Measurements from ENCODE around the gene IQCK. TPM values are rescaled to one million over a fixed set of nuclear protein-coding genes. Genes with fewer than 3 reads are reported as not detected.

The IQCK gene
- total and polyA plus RNA-seq, 2 donors (not counting 3 experiments of a cell fraction or from before 2014, with no cell fraction given): 17.2 to 18.1 TPM

- dilution Hi-C loops (cut with MboI; ENCODE audit: extremely low pct_ligation_motif_present, low sequenced_read_pairs) (no loop called here), intact Hi-C loops (cut with micrococcal nuclease) (no loop called here)
- BruUV-seq (replicated peaks): TSS peak; percentile 15
- CTCF ChIA-PET: interaction anchor here (1.2 kb wide), 1 partner anchor 258 kb away, joined by 3 read pairs; no protein-coding TSS in a partner anchor
- Histone ChIP-seq H3K4me2 (ENCODE audit: insufficient read depth, low read length) (no peak overlapping the region), H3K9ac (replicated peaks; ENCODE audit: extremely low read depth, insufficient read depth, low read length) (no peak overlapping the region), H3K9me3 (replicated peaks; ENCODE audit: control insufficient read depth, insufficient read depth, low read length) (no peaks in the 10 kb centered on the region), H3K9me1 (replicated peaks; ENCODE audit: control insufficient read depth, extremely low read depth, insufficient read depth, low read length) (no peaks in the 10 kb centered on the region), H4K20me1 (replicated peaks; ENCODE audit: control insufficient read depth, extremely low read depth, insufficient read depth, low read length) (no peaks in the 10 kb centered on the region), H3K27me3 (ENCODE audit: control insufficient read depth in 2 of 2, insufficient read depth in 2 of 2, low read length in 2 of 2) (no peaks in the 10 kb centered on the region), H3K36me3 (ENCODE audit: control insufficient read depth in 2 of 2, extremely low read depth in 1 of 2, insufficient read depth in 2 of 2, low read length in 2 of 2) (peaks cover 0 to 2% of the 10 kb centered on the region in 2 experiments), H2AFZ (ENCODE audit: low read depth, low read length) (no peak overlapping the region), H3K4me3 (replicated peaks in 1 of 3; ENCODE audit: insufficient read depth in 1 of 3, low read depth in 1 of 3, low read length in 3 of 3) (no peak overlapping the region), H3K4me1 (ENCODE audit: control insufficient read depth, extremely low read depth, insufficient read depth, low read length) (no peaks in the 10 kb centered on the region), H3K27ac (ENCODE audit: insufficient read depth, low read depth, low read length) (no peak overlapping the region), H3K79me2 (ENCODE audit: control insufficient read depth, insufficient read depth, low read length) (no peaks in the 10 kb centered on the region)
- FAIRE-seq (no peak), DNase-seq (ENCODE audit: low read depth, low spot score) (no peak)
- POLR2A ChIA-PET: no interaction called here
- no peak for TF ChIP-seq POLR2AphosphoS5 (IDR thresholded peaks at IDR 0.05; ENCODE audit: insufficient read depth, low read depth, low read length)
- no peak for TF ChIP-seq POLR2A (IDR thresholded peaks at IDR 0.05; ENCODE audit: low read depth, low read length)
- TF ChIP-seq FOS (IDR thresholded peaks at IDR 0.05; ENCODE audit: borderline replicate concordance, insufficient read depth, low read length): no peak
- TF ChIP-seq, protein P1, sequence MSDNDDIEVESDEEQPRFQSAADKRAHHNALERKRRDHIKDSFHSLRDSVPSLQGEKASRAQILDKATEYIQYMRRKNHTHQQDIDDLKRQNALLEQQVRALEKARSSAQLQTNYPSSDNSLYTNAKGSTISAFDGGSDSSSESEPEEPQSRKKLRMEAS (IDR thresholded peaks at IDR 0.05; ENCODE audit: insufficient read depth, insufficient read length): no peak
- TF ChIP-seq JUN (IDR thresholded peaks at IDR 0.05; ENCODE audit: borderline replicate concordance, insufficient read depth, insufficient read length, low read depth): no peak
- TF ChIP-seq GATA2 (IDR thresholded peaks at IDR 0.05; ENCODE audit: insufficient read depth, insufficient read length, low read depth, low read length): no peak
- no peak for TF ChIP-seq EZH2 (IDR thresholded peaks at IDR 0.05; ENCODE audit: borderline replicate concordance, low read depth, low read length, severe bottlenecking)
- TF ChIP-seq, protein P2, sequence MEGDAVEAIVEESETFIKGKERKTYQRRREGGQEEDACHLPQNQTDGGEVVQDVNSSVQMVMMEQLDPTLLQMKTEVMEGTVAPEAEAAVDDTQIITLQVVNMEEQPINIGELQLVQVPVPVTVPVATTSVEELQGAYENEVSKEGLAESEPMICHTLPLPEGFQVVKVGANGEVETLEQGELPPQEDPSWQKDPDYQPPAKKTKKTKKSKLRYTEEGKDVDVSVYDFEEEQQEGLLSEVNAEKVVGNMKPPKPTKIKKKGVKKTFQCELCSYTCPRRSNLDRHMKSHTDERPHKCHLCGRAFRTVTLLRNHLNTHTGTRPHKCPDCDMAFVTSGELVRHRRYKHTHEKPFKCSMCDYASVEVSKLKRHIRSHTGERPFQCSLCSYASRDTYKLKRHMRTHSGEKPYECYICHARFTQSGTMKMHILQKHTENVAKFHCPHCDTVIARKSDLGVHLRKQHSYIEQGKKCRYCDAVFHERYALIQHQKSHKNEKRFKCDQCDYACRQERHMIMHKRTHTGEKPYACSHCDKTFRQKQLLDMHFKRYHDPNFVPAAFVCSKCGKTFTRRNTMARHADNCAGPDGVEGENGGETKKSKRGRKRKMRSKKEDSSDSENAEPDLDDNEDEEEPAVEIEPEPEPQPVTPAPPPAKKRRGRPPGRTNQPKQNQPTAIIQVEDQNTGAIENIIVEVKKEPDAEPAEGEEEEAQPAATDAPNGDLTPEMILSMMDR (IDR thresholded peaks at IDR 0.05; ENCODE audit: extremely low read depth in 1 of 2, insufficient read depth in 1 of 2, low read depth in 1 of 2, low read length in 2 of 2): no peak
- TF ChIP-seq MYC (IDR thresholded peaks at IDR 0.05; ENCODE audit: low read depth, low read length): no peak
Measured at GRCh38 chr16:19859166-19859565, 141.1 kb downstream of the IQCK start.

All from endothelial cell of umbilical vein (primary cell).